ENCODE measurements around the gene CECR2.

The CECR2 gene

DNA sequence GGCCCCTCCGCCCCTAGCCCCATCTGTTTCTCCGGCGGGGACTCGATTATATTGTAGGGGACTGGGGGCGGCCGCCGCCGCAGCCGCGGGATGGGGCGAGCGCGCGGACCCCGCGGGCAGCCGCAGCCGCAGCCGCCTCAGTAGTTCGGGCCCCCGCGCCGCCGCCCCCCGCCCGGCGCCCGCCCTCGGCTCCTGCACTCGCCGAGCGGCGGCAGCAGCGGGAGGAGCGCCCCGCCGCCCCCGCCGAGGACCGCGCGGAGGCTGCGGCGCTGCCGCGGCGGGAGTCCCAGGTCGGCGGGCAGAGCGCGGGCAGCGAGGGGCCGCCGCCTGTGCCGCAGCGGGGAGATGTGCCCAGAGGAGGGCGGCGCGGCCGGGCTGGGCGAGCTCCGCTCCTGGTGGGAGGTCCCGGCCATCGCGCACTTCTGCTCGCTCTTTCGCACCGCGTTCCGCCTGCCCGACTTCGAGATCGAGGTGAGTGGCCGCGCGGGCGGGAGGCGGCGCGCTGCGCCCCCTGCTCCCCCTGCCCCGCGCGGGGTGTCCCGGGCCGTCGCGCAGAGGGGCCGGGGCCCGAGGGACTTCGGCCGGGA lies at the start of gene CECR2:
Gene CECR2, plus strand, starts transcription at position 22 of the 587 bp plus-strand sequence. Its CDS starts 324 bp downstream, at position 346.
- H3K36me3 ChIP-seq (ENCODE audit: control insufficient read depth, insufficient read depth, low read length), result 0 out of 2 replicates have a peak, but pooled peaks cover 5% of the 10 kb centered on the region
- peak within 1 kb of the TSS; percentile 93 for H3K4me3 ChIP-seq (ENCODE audit: low read depth, low read length)
- H3K27ac ChIP-seq (ENCODE audit: low read depth, low read length), result peak within 1 kb of the TSS; percentile 99

GRCh38 chr22:17319546-17319945 lies 49.7 kb upstream of the CECR2 start:
- Histone ChIP-seq H3K9ac (ENCODE audit: low read depth, low read length) (no peak overlapping the region), H3K4me3 (ENCODE audit: low read depth, low read length) (no peak overlapping the region), H3K9me3 (ENCODE audit: control insufficient read depth, insufficient read depth, low read length) (no peaks in the 10 kb centered on the region), H3K4me1 (ENCODE audit: control insufficient read depth, insufficient read depth, low read length) (peaks cover 4% of the 10 kb centered on the region; the same call in 1 of the 2 replicates), H3K27me3 (ENCODE audit: control insufficient read depth, insufficient read depth, low read length) (no peaks in the 10 kb centered on the region), H3K27ac (ENCODE audit: low read depth, low read length) (no peak overlapping the region), H3K36me3 (ENCODE audit: control insufficient read depth, insufficient read depth, low read length) (no peaks in the 10 kb centered on the region)

More for the DNA sequence above, at the start of gene CECR2:
- H3K27me3 ChIP-seq (ENCODE audit: control insufficient read depth, insufficient read depth, low read length), result no peaks in the 10 kb centered on the region
- H3K9ac ChIP-seq (ENCODE audit: low read depth, low read length), result peak within 1 kb of the TSS; percentile 90
- H3K4me1 ChIP-seq (ENCODE audit: control insufficient read depth, insufficient read depth, low read length), result peaks cover 43% of the 10 kb centered on the region
- H3K9me3 ChIP-seq (ENCODE audit: control insufficient read depth, insufficient read depth, low read length), result no peaks in the 10 kb centered on the region

DNA sequence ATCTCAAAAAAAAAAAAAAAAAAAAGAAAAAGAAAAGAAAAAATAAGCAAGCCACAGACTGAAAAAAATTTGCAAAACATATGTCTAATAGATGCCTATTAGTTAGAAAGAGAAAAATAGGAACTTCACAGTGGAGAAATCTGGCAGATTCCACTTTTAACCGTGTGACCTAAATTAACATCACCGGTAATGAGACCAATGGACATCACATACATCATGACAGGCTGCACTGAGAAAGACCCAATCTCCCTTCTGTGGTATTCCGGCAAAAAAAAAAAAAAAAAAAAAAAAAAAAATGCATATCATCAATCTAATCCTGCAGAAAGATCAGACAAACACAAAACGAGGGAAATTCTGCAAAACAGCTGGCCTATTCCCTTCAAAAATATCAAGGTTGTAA lies 46.7 kb upstream of the CECR2 start:
- Histone ChIP-seq H3K4me3 (ENCODE audit: low read depth, low read length) (no peak overlapping the region), H3K36me3 (ENCODE audit: control insufficient read depth, insufficient read depth, low read length) (no peaks in the 10 kb centered on the region), H3K9me3 (ENCODE audit: control insufficient read depth, insufficient read depth, low read length) (no peaks in the 10 kb centered on the region), H3K27ac (ENCODE audit: low read depth, low read length) (no peak overlapping the region), H3K9ac (ENCODE audit: low read depth, low read length) (no peak overlapping the region), H3K4me1 (ENCODE audit: control insufficient read depth, insufficient read depth, low read length) (peaks cover 4% of the 10 kb centered on the region; the same call in 1 of the 2 replicates), H3K27me3 (ENCODE audit: control insufficient read depth, insufficient read depth, low read length) (no peaks in the 10 kb centered on the region)

DNA sequence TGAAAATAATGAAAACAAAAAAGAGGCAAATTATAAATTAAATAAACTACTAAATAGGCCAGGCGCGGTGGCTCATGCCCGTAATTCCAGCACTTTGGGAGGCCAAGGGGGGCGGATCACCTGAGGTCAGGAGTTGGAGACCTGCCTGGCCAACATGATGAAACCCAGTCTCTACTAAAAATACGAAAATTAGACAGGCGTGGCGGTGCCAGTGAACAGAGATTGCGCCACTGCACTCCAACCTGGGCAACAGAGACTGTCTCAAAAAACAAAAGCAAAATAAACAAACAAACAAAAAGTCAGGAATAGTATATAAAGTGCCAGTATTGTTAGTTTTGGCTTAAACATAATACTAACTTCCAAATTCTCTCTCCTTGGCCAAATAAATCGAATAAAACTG lies 37.6 kb upstream of the CECR2 start:
- Histone ChIP-seq H3K36me3 (ENCODE audit: control insufficient read depth, insufficient read depth, low read length) (no peaks in the 10 kb centered on the region), H3K9me3 (ENCODE audit: control insufficient read depth, insufficient read depth, low read length) (no peaks in the 10 kb centered on the region), H3K27me3 (ENCODE audit: control insufficient read depth, insufficient read depth, low read length) (no peaks in the 10 kb centered on the region), H3K4me1 (ENCODE audit: control insufficient read depth, insufficient read depth, low read length) (no peaks in the 10 kb centered on the region), H3K4me3 (ENCODE audit: low read depth, low read length) (no peak overlapping the region), H3K27ac (ENCODE audit: low read depth, low read length) (no peak overlapping the region), H3K9ac (ENCODE audit: low read depth, low read length) (no peak overlapping the region)

- Histone ChIP-seq H3K9me3 (ENCODE audit: control insufficient read depth, insufficient read depth, low read length) (no peaks in the 10 kb centered on the region), H3K36me3 (ENCODE audit: control insufficient read depth, insufficient read depth, low read length) (no peaks in the 10 kb centered on the region), H3K4me3 (ENCODE audit: low read depth, low read length) (no peak overlapping the region), H3K27ac (ENCODE audit: low read depth, low read length) (no peak overlapping the region), H3K27me3 (ENCODE audit: control insufficient read depth, insufficient read depth, low read length) (no peaks in the 10 kb centered on the region), H3K9ac (ENCODE audit: low read depth, low read length) (no peak overlapping the region), H3K4me1 (ENCODE audit: control insufficient read depth, insufficient read depth, low read length) (no peaks in the 10 kb centered on the region)
Measured at GRCh38 chr22:17332109-17332800, 37.0 kb upstream of the CECR2 start.

GRCh38 chr22:17334059-17334458 lies 35.2 kb upstream of the CECR2 start:
- Histone ChIP-seq H3K9ac (ENCODE audit: low read depth, low read length) (no peak overlapping the region), H3K9me3 (ENCODE audit: control insufficient read depth, insufficient read depth, low read length) (no peaks in the 10 kb centered on the region), H3K27ac (ENCODE audit: low read depth, low read length) (no peak overlapping the region), H3K4me3 (ENCODE audit: low read depth, low read length) (no peak overlapping the region), H3K4me1 (ENCODE audit: control insufficient read depth, insufficient read depth, low read length) (no peaks in the 10 kb centered on the region), H3K27me3 (ENCODE audit: control insufficient read depth, insufficient read depth, low read length) (no peaks in the 10 kb centered on the region), H3K36me3 (ENCODE audit: control insufficient read depth, insufficient read depth, low read length) (no peaks in the 10 kb centered on the region)

DNA sequence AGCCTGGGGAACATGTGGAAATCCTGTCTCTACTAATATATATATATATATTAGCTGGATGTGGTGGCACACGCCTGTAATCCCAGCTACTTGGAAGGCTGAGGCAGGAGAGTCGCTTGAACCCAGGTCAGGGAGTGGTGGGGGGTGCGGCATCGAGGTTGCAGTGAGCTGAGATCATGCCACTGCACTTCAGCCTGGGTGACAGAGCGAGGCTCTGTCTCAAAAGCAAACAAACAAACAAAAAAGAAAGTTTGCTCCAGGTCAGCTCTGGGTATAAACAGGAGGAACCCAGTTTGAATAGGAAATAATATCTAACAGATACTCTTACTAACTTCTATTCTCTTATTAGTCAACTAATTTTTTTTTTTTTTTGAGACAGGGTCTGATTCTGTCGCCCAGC lies 34.3 kb upstream of the CECR2 start:
- no peaks in the 10 kb centered on the region for H3K27me3 ChIP-seq (ENCODE audit: control insufficient read depth, insufficient read depth, low read length)
- H3K9ac ChIP-seq (ENCODE audit: low read depth, low read length), result no peak overlapping the region
- H3K36me3 ChIP-seq (ENCODE audit: control insufficient read depth, insufficient read depth, low read length), result no peaks in the 10 kb centered on the region
- H3K4me3 ChIP-seq (ENCODE audit: low read depth, low read length), result no peak overlapping the region
- no peaks in the 10 kb centered on the region for H3K4me1 ChIP-seq (ENCODE audit: control insufficient read depth, insufficient read depth, low read length)
- no peak overlapping the region for H3K27ac ChIP-seq (ENCODE audit: low read depth, low read length)
- no peaks in the 10 kb centered on the region for H3K9me3 ChIP-seq (ENCODE audit: control insufficient read depth, insufficient read depth, low read length)

- H3K9me3 ChIP-seq (ENCODE audit: control insufficient read depth, insufficient read depth, low read length), result no peaks in the 10 kb centered on the region
- H3K36me3 ChIP-seq (ENCODE audit: control insufficient read depth, insufficient read depth, low read length), result no peaks in the 10 kb centered on the region
- H3K4me1 ChIP-seq (ENCODE audit: control insufficient read depth, insufficient read depth, low read length), result no peaks in the 10 kb centered on the region
- no peak overlapping the region for H3K4me3 ChIP-seq (ENCODE audit: low read depth, low read length)
- no peak overlapping the region for H3K9ac ChIP-seq (ENCODE audit: low read depth, low read length)
- H3K27ac ChIP-seq (ENCODE audit: low read depth, low read length), result no peak overlapping the region
- no peaks in the 10 kb centered on the region for H3K27me3 ChIP-seq (ENCODE audit: control insufficient read depth, insufficient read depth, low read length)
Measured at GRCh38 chr22:17336061-17336460, 33.2 kb upstream of the CECR2 start.

GRCh38 chr22:17337639-17338038 lies 31.6 kb upstream of the CECR2 start:
- Histone ChIP-seq H3K27me3 (ENCODE audit: control insufficient read depth, insufficient read depth, low read length) (no peaks in the 10 kb centered on the region), H3K9me3 (ENCODE audit: control insufficient read depth, insufficient read depth, low read length) (no peaks in the 10 kb centered on the region), H3K4me1 (ENCODE audit: control insufficient read depth, insufficient read depth, low read length) (no peaks in the 10 kb centered on the region), H3K9ac (ENCODE audit: low read depth, low read length) (no peak overlapping the region), H3K27ac (ENCODE audit: low read depth, low read length) (no peak overlapping the region), H3K36me3 (ENCODE audit: control insufficient read depth, insufficient read depth, low read length) (no peaks in the 10 kb centered on the region), H3K4me3 (ENCODE audit: low read depth, low read length) (no peak overlapping the region)

- H3K36me3 ChIP-seq (ENCODE audit: control insufficient read depth, insufficient read depth, low read length), result no peaks in the 10 kb centered on the region
- no peaks in the 10 kb centered on the region for H3K4me1 ChIP-seq (ENCODE audit: control insufficient read depth, insufficient read depth, low read length)
- H3K27ac ChIP-seq (ENCODE audit: low read depth, low read length), result no peak overlapping the region
- H3K9me3 ChIP-seq (ENCODE audit: control insufficient read depth, insufficient read depth, low read length), result no peaks in the 10 kb centered on the region
- no peak overlapping the region for H3K4me3 ChIP-seq (ENCODE audit: low read depth, low read length)
- H3K9ac ChIP-seq (ENCODE audit: low read depth, low read length), result no peak overlapping the region
- no peaks in the 10 kb centered on the region for H3K27me3 ChIP-seq (ENCODE audit: control insufficient read depth, insufficient read depth, low read length)
Measured at GRCh38 chr22:17339095-17339693, 30.1 kb upstream of the CECR2 start.

- Histone ChIP-seq H3K9ac (ENCODE audit: low read depth, low read length) (no peak overlapping the region), H3K27ac (ENCODE audit: low read depth, low read length) (no peak overlapping the region), H3K4me1 (ENCODE audit: control insufficient read depth, insufficient read depth, low read length) (no peaks in the 10 kb centered on the region), H3K4me3 (ENCODE audit: low read depth, low read length) (no peak overlapping the region), H3K27me3 (ENCODE audit: control insufficient read depth, insufficient read depth, low read length) (no peaks in the 10 kb centered on the region), H3K9me3 (ENCODE audit: control insufficient read depth, insufficient read depth, low read length) (no peaks in the 10 kb centered on the region), H3K36me3 (ENCODE audit: control insufficient read depth, insufficient read depth, low read length) (no peaks in the 10 kb centered on the region)
Measured at GRCh38 chr22:17342361-17342760, 26.9 kb upstream of the CECR2 start.

Measured in HUES48 (cell line).